H9 (cell line): ENCODE data around the gene NTF3. TPM values are rescaled to one million over a fixed set of nuclear protein-coding genes. Genes with fewer than 3 reads are reported as not detected.

Experiments used
- DNase-seq: peaks from one replicate; pipeline ENCODE4 v3.0.0-alpha.2; 2017
- H2AFZ ChIP-seq: one replicate; pipeline ENCODE4 v1.6.1; 2013; ENCODE audit warnings: mild to moderate bottlenecking, low read length, control low read depth, moderate library complexity
- H2AK5ac ChIP-seq: 2 replicates; pipeline ENCODE4 v1.6.1; 2013; ENCODE audit warnings: low read length, control low read depth, mixed read lengths; ENCODE audit not compliant: insufficient read length
- H2BK120ac ChIP-seq: one replicate; pipeline ENCODE4 v1.6.1; 2013; ENCODE audit warnings: low read depth, mild to moderate bottlenecking, low read length, control low read depth, inconsistent platforms; ENCODE audit not compliant: poor library complexity, severe bottlenecking
- H2BK12ac ChIP-seq: 2 replicates; pipeline ENCODE4 v1.6.1; 2013; ENCODE audit warnings: low read length, control low read depth, mixed read lengths, low read depth; ENCODE audit not compliant: insufficient read length
- H2BK15ac ChIP-seq: 2 replicates; pipeline ENCODE4 v1.6.1; 2013; ENCODE audit warnings: low read depth, low read length, control low read depth
- H2BK20ac ChIP-seq: one replicate; pipeline ENCODE4 v1.6.1; 2013; ENCODE audit warnings: low read depth, mild to moderate bottlenecking, low read length, control low read depth, inconsistent platforms; ENCODE audit not compliant: poor library complexity, severe bottlenecking
- H2BK5ac ChIP-seq: 2 replicates; pipeline ENCODE4 v1.6.1; 2013; ENCODE audit warnings: low read length, control low read depth, mixed read lengths; ENCODE audit not compliant: insufficient read length
- H3K14ac ChIP-seq: 2 replicates; pipeline ENCODE4 v1.6.1; 2013; ENCODE audit warnings: low read length, control low read depth; ENCODE audit not compliant: insufficient read depth
- H3K18ac ChIP-seq: 2 replicates; pipeline ENCODE4 v1.6.1; 2013; ENCODE audit warnings: low read depth, mild to moderate bottlenecking, mixed read lengths, low read length, control low read depth; ENCODE audit not compliant: insufficient read length
- H3K23ac ChIP-seq: 2 replicates; pipeline ENCODE4 v1.6.1; 2013; ENCODE audit warnings: low read length, control low read depth, mixed read lengths, low read depth; ENCODE audit not compliant: insufficient read length
- H3K23me2 ChIP-seq: 2 replicates; pipeline ENCODE4 v1.6.1; 2013; ENCODE audit warnings: low read depth, mild to moderate bottlenecking, mixed read lengths, low read length, control low read depth; ENCODE audit not compliant: insufficient read length, poor library complexity, severe bottlenecking
- H3K27ac ChIP-seq: 2 replicates; pipeline ENCODE4 v1.5.1; 2013; ENCODE audit warnings: low read length, control low read depth, mixed read lengths, low read depth; ENCODE audit not compliant: insufficient read length
- H3K27me3 ChIP-seq: 2 replicates; pipeline ENCODE4 v1.6.1; 2013; ENCODE audit warnings: low read length, control low read depth, inconsistent platforms; ENCODE audit not compliant: insufficient read depth
- H3K4ac ChIP-seq: 2 replicates; pipeline ENCODE4 v1.6.1; 2013; ENCODE audit warnings: low read depth, mild to moderate bottlenecking, control low read depth, inconsistent platforms, low read length, moderate library complexity
- H3K4me1 ChIP-seq: 2 replicates; pipeline ENCODE4 v1.6.1; 2013; ENCODE audit warnings: low read length, control low read depth, inconsistent platforms; ENCODE audit not compliant: insufficient read depth
- H3K4me2 ChIP-seq: 2 replicates; pipeline ENCODE4 v1.6.1; 2013; ENCODE audit warnings: low read length, control low read depth, mixed read lengths; ENCODE audit not compliant: insufficient read length, insufficient read depth
- H3K56ac ChIP-seq: 2 replicates; pipeline ENCODE4 v1.6.1; 2013; ENCODE audit warnings: low read depth, mild to moderate bottlenecking, mixed read lengths, low read length, control low read depth; ENCODE audit not compliant: insufficient read length
- H3K79me1 ChIP-seq: 2 replicates; pipeline ENCODE4 v1.6.1; 2013; ENCODE audit warnings: low read depth, mild to moderate bottlenecking, moderate library complexity, low read length, control low read depth, inconsistent platforms; ENCODE audit not compliant: insufficient read depth, poor library complexity, severe bottlenecking
- H3K79me2 ChIP-seq: 2 replicates; pipeline ENCODE4 v1.6.1; 2013; ENCODE audit warnings: low read length, control low read depth, inconsistent platforms; ENCODE audit not compliant: insufficient read depth
- H3K9ac ChIP-seq: 2 replicates; pipeline ENCODE4 v1.6.1; 2013; ENCODE audit warnings: low read length, control low read depth, mixed read lengths; ENCODE audit not compliant: insufficient read length; ENCODE audit errors: extremely low read depth
- H3K9me3 ChIP-seq: one replicate; pipeline ENCODE4 v1.6.1; 2013; ENCODE audit warnings: low read depth, low read length, inconsistent platforms; ENCODE audit not compliant: control insufficient read depth
- H3T11ph ChIP-seq: one replicate; pipeline ENCODE4 v1.6.1; 2013; ENCODE audit warnings: mild to moderate bottlenecking, low read length, control low read depth, inconsistent platforms
- H4K20me1 ChIP-seq: one replicate; pipeline ENCODE4 v1.6.1; 2013; ENCODE audit not compliant: control insufficient read depth, insufficient read length, insufficient read depth
- H4K5ac ChIP-seq: 2 replicates; pipeline ENCODE4 v1.6.1; 2013; ENCODE audit warnings: low read depth, mild to moderate bottlenecking, mixed read lengths, low read length, control low read depth; ENCODE audit not compliant: insufficient read length
- H4K8ac ChIP-seq: replicated peaks from 2 replicates; pipeline ENCODE4 v1.6.1; 2013; ENCODE audit warnings: low read length, control low read depth, mixed read lengths, low read depth; ENCODE audit not compliant: insufficient read length
- H4K91ac ChIP-seq: 2 replicates; pipeline ENCODE4 v1.6.1; 2013; ENCODE audit warnings: low read depth, mild to moderate bottlenecking, moderate library complexity, mixed read lengths, low read length, control low read depth; ENCODE audit not compliant: insufficient read length
- H3K27ac Mint-ChIP-seq, 3 experiments: 2 replicates in 2 of 3; 3 replicates in 1 of 3; pipeline ENCODE4 v1.8.0; 2020 to 2021; ENCODE audit warnings: mixed read lengths in 3 of 3, mild to moderate bottlenecking in 1 of 3, moderate library complexity in 1 of 3
- H3K27me3 Mint-ChIP-seq: 2 replicates; pipeline ENCODE4 v1.8.0; 2021; ENCODE audit warnings: low read depth, mild to moderate bottlenecking, moderate library complexity, mixed read lengths
- H3K36me3 Mint-ChIP-seq, 3 experiments: 2 replicates in 2 of 3; 3 replicates in 1 of 3; pipeline ENCODE4 v1.8.0; 2020 to 2021; ENCODE audit warnings: low read depth in 3 of 3, mixed read lengths in 3 of 3; ENCODE audit not compliant: insufficient read depth in 1 of 3
- H3K4me1 Mint-ChIP-seq, 2 experiments: 2 replicates each; pipeline ENCODE4 v1.8.0; 2020; ENCODE audit warnings: mixed read lengths in 2 of 2
- H3K4me3 Mint-ChIP-seq, 2 experiments: 2 replicates in 1 of 2; 3 replicates in 1 of 2; pipeline ENCODE4 v1.8.0; 2020 to 2021; ENCODE audit warnings: mild to moderate bottlenecking in 2 of 2, mixed read lengths in 2 of 2, moderate library complexity in 1 of 2
- H3K9me3 Mint-ChIP-seq, 2 experiments: 2 replicates in 1 of 2; 3 replicates in 1 of 2; pipeline ENCODE4 v1.8.0; 2020; ENCODE audit warnings: mild to moderate bottlenecking in 2 of 2, mixed read lengths in 2 of 2, moderate library complexity in 1 of 2
- CTCF ChIP-seq: fragments of 200-600 bp; sonication (generic); conservative IDR thresholded peaks from 3 replicates; pipeline ENCODE4 v1.8.0; 2021; ENCODE audit warnings: antibody characterized with exemption, mild to moderate bottlenecking
- WGBS: extraction: QIAGEN DNeasy Blood & Tissue Kit; methylation state at CpG from one replicate; pipeline ENCODE4 v1.1.7; 2013; ENCODE audit warnings: missing lambda C conversion rate, low lambda C conversion rate, mixed read lengths; ENCODE audit not compliant: insufficient read length; ENCODE audit errors: extremely low coverage; 5-methylcytosine and 5-hydroxymethylcytosine counted together
- total RNA-seq: library from RNA; stranded (reverse); gene quantifications from 2 replicates; pipeline ENCODE4 v1.2.1, GENCODE V29; 2021

Gene NTF3
- total RNA-seq, 1 experiment from 2014 or later = 0.48 TPM

- TF ChIP-seq CTCF = no peak
- Mint-ChIP-seq H3K9me3 (no peaks in the 10 kb centered on the region; a peak in 1 of 5 replicates), H3K27me3 (peaks cover 15% of the 10 kb centered on the region), H3K4me1 (peaks cover 9 to 14% of the 10 kb centered on the region in 2 experiments), H3K4me3 (no peak overlapping the region), H3K36me3 (no peaks in the 10 kb centered on the region), H3K27ac (no peak overlapping the region)
- Histone ChIP-seq H3T11ph (no peak overlapping the region), H4K5ac (no peak overlapping the region), H4K20me1 (no peaks in the 10 kb centered on the region), H3K23ac (no peak overlapping the region), H2BK20ac (no peak overlapping the region), H3K27me3 (no peaks in the 10 kb centered on the region; the same call in 1 of the 2 replicates), H3K4me2 (no peak overlapping the region), H3K79me1 (no peaks in the 10 kb centered on the region), H3K14ac (no peak overlapping the region), H2BK15ac (no peak overlapping the region), H3K23me2 (no peaks in the 10 kb centered on the region), H3K9ac (no peak overlapping the region), H2BK5ac (no peak overlapping the region), H3K4ac (no peak overlapping the region), H3K4me1 (no peaks in the 10 kb centered on the region), H4K91ac (no peak overlapping the region), H3K56ac (no peak overlapping the region), H3K9me3 (no peaks in the 10 kb centered on the region), H2BK120ac (no peak overlapping the region), H2BK12ac (no peak overlapping the region), H3K18ac (no peak overlapping the region), H4K8ac (no peak overlapping the region), H3K79me2 (no peaks in the 10 kb centered on the region), H3K27ac (no peak overlapping the region), H2AFZ (no peak overlapping the region), H2AK5ac (no peak overlapping the region)
- WGBS = no CpG with 5 or more reads among the region's 9 CpGs
- DNase-seq = no peak
Observed at GRCh38 chr12:5499566-5500330, 67.8 kb downstream of the NTF3 start.
